H9 (cell line): Measurements from ENCODE around the gene CTDSP2. TPM values are rescaled to one million over a fixed set of nuclear protein-coding genes. Genes with fewer than 3 reads are reported as not detected.

ENCODE experiments used
- DNase-seq: peaks from one replicate; pipeline ENCODE4 v3.0.0-alpha.2; 2017
- H2AFZ ChIP-seq: one replicate; pipeline ENCODE4 v1.6.1; 2013; ENCODE audit warnings: mild to moderate bottlenecking, low read length, control low read depth, moderate library complexity
- H2AK5ac ChIP-seq: 2 replicates; pipeline ENCODE4 v1.6.1; 2013; ENCODE audit warnings: low read length, control low read depth, mixed read lengths; ENCODE audit not compliant: insufficient read length
- H2BK120ac ChIP-seq: one replicate; pipeline ENCODE4 v1.6.1; 2013; ENCODE audit warnings: low read depth, mild to moderate bottlenecking, low read length, control low read depth, inconsistent platforms; ENCODE audit not compliant: poor library complexity, severe bottlenecking
- H2BK12ac ChIP-seq: 2 replicates; pipeline ENCODE4 v1.6.1; 2013; ENCODE audit warnings: low read length, control low read depth, mixed read lengths, low read depth; ENCODE audit not compliant: insufficient read length
- H2BK15ac ChIP-seq: 2 replicates; pipeline ENCODE4 v1.6.1; 2013; ENCODE audit warnings: low read depth, low read length, control low read depth
- H2BK20ac ChIP-seq: one replicate; pipeline ENCODE4 v1.6.1; 2013; ENCODE audit warnings: low read depth, mild to moderate bottlenecking, low read length, control low read depth, inconsistent platforms; ENCODE audit not compliant: poor library complexity, severe bottlenecking
- H2BK5ac ChIP-seq: 2 replicates; pipeline ENCODE4 v1.6.1; 2013; ENCODE audit warnings: low read length, control low read depth, mixed read lengths; ENCODE audit not compliant: insufficient read length
- H3K14ac ChIP-seq: 2 replicates; pipeline ENCODE4 v1.6.1; 2013; ENCODE audit warnings: low read length, control low read depth; ENCODE audit not compliant: insufficient read depth
- H3K18ac ChIP-seq: 2 replicates; pipeline ENCODE4 v1.6.1; 2013; ENCODE audit warnings: low read depth, mild to moderate bottlenecking, mixed read lengths, low read length, control low read depth; ENCODE audit not compliant: insufficient read length
- H3K23ac ChIP-seq: 2 replicates; pipeline ENCODE4 v1.6.1; 2013; ENCODE audit warnings: low read length, control low read depth, mixed read lengths, low read depth; ENCODE audit not compliant: insufficient read length
- H3K23me2 ChIP-seq: 2 replicates; pipeline ENCODE4 v1.6.1; 2013; ENCODE audit warnings: low read depth, mild to moderate bottlenecking, mixed read lengths, low read length, control low read depth; ENCODE audit not compliant: insufficient read length, poor library complexity, severe bottlenecking
- H3K27ac ChIP-seq: 2 replicates; pipeline ENCODE4 v1.5.1; 2013; ENCODE audit warnings: low read length, control low read depth, mixed read lengths, low read depth; ENCODE audit not compliant: insufficient read length
- H3K27me3 ChIP-seq: 2 replicates; pipeline ENCODE4 v1.6.1; 2013; ENCODE audit warnings: low read length, control low read depth, inconsistent platforms; ENCODE audit not compliant: insufficient read depth
- H3K4ac ChIP-seq: 2 replicates; pipeline ENCODE4 v1.6.1; 2013; ENCODE audit warnings: low read depth, mild to moderate bottlenecking, control low read depth, inconsistent platforms, low read length, moderate library complexity
- H3K4me1 ChIP-seq: 2 replicates; pipeline ENCODE4 v1.6.1; 2013; ENCODE audit warnings: low read length, control low read depth, inconsistent platforms; ENCODE audit not compliant: insufficient read depth
- H3K4me2 ChIP-seq: 2 replicates; pipeline ENCODE4 v1.6.1; 2013; ENCODE audit warnings: low read length, control low read depth, mixed read lengths; ENCODE audit not compliant: insufficient read length, insufficient read depth
- H3K56ac ChIP-seq: 2 replicates; pipeline ENCODE4 v1.6.1; 2013; ENCODE audit warnings: low read depth, mild to moderate bottlenecking, mixed read lengths, low read length, control low read depth; ENCODE audit not compliant: insufficient read length
- H3K79me1 ChIP-seq: 2 replicates; pipeline ENCODE4 v1.6.1; 2013; ENCODE audit warnings: low read depth, mild to moderate bottlenecking, moderate library complexity, low read length, control low read depth, inconsistent platforms; ENCODE audit not compliant: insufficient read depth, poor library complexity, severe bottlenecking
- H3K79me2 ChIP-seq: 2 replicates; pipeline ENCODE4 v1.6.1; 2013; ENCODE audit warnings: low read length, control low read depth, inconsistent platforms; ENCODE audit not compliant: insufficient read depth
- H3K9ac ChIP-seq: 2 replicates; pipeline ENCODE4 v1.6.1; 2013; ENCODE audit warnings: low read length, control low read depth, mixed read lengths; ENCODE audit not compliant: insufficient read length; ENCODE audit errors: extremely low read depth
- H3K9me3 ChIP-seq: one replicate; pipeline ENCODE4 v1.6.1; 2013; ENCODE audit warnings: low read depth, low read length, inconsistent platforms; ENCODE audit not compliant: control insufficient read depth
- H3T11ph ChIP-seq: one replicate; pipeline ENCODE4 v1.6.1; 2013; ENCODE audit warnings: mild to moderate bottlenecking, low read length, control low read depth, inconsistent platforms
- H4K20me1 ChIP-seq: one replicate; pipeline ENCODE4 v1.6.1; 2013; ENCODE audit not compliant: control insufficient read depth, insufficient read length, insufficient read depth
- H4K5ac ChIP-seq: 2 replicates; pipeline ENCODE4 v1.6.1; 2013; ENCODE audit warnings: low read depth, mild to moderate bottlenecking, mixed read lengths, low read length, control low read depth; ENCODE audit not compliant: insufficient read length
- H4K8ac ChIP-seq: replicated peaks from 2 replicates; pipeline ENCODE4 v1.6.1; 2013; ENCODE audit warnings: low read length, control low read depth, mixed read lengths, low read depth; ENCODE audit not compliant: insufficient read length
- H4K91ac ChIP-seq: 2 replicates; pipeline ENCODE4 v1.6.1; 2013; ENCODE audit warnings: low read depth, mild to moderate bottlenecking, moderate library complexity, mixed read lengths, low read length, control low read depth; ENCODE audit not compliant: insufficient read length
- H3K27ac Mint-ChIP-seq, 3 experiments: 2 replicates in 2 of 3; 3 replicates in 1 of 3; pipeline ENCODE4 v1.8.0; 2020 to 2021; ENCODE audit warnings: mixed read lengths in 3 of 3, mild to moderate bottlenecking in 1 of 3, moderate library complexity in 1 of 3
- H3K27me3 Mint-ChIP-seq: 2 replicates; pipeline ENCODE4 v1.8.0; 2021; ENCODE audit warnings: low read depth, mild to moderate bottlenecking, moderate library complexity, mixed read lengths
- H3K36me3 Mint-ChIP-seq, 3 experiments: 2 replicates in 2 of 3; 3 replicates in 1 of 3; pipeline ENCODE4 v1.8.0; 2020 to 2021; ENCODE audit warnings: low read depth in 3 of 3, mixed read lengths in 3 of 3; ENCODE audit not compliant: insufficient read depth in 1 of 3
- H3K4me1 Mint-ChIP-seq, 2 experiments: 2 replicates each; pipeline ENCODE4 v1.8.0; 2020; ENCODE audit warnings: mixed read lengths in 2 of 2
- H3K4me3 Mint-ChIP-seq, 2 experiments: 2 replicates in 1 of 2; 3 replicates in 1 of 2; pipeline ENCODE4 v1.8.0; 2020 to 2021; ENCODE audit warnings: mild to moderate bottlenecking in 2 of 2, mixed read lengths in 2 of 2, moderate library complexity in 1 of 2
- H3K9me3 Mint-ChIP-seq, 2 experiments: 2 replicates in 1 of 2; 3 replicates in 1 of 2; pipeline ENCODE4 v1.8.0; 2020; ENCODE audit warnings: mild to moderate bottlenecking in 2 of 2, mixed read lengths in 2 of 2, moderate library complexity in 1 of 2
- CTCF ChIP-seq: fragments of 200-600 bp; sonication (generic); conservative IDR thresholded peaks from 3 replicates; pipeline ENCODE4 v1.8.0; 2021; ENCODE audit warnings: antibody characterized with exemption, mild to moderate bottlenecking
- whole genome bisulfite sequencing: extraction: QIAGEN DNeasy Blood & Tissue Kit; methylation state at CpG from one replicate; pipeline ENCODE4 v1.1.7; 2013; ENCODE audit warnings: missing lambda C conversion rate, low lambda C conversion rate, mixed read lengths; ENCODE audit not compliant: insufficient read length; ENCODE audit errors: extremely low coverage; 5-methylcytosine and 5-hydroxymethylcytosine counted together
- total RNA-seq: library from RNA; stranded (reverse); gene quantifications from 2 replicates; pipeline ENCODE4 v1.2.1, GENCODE V29; 2021

Gene CTDSP2
- total RNA-seq, 1 experiment from 2014 or later: 103 TPM

- Histone ChIP-seq H4K8ac (no peak overlapping the region), H2AFZ (no peak overlapping the region), H2BK12ac (no peak overlapping the region), H3K23me2 (peaks cover 2% of the 10 kb centered on the region), H3K18ac (no peak overlapping the region), H3K79me2 (no peaks in the 10 kb centered on the region; the same call in 1 of the 2 replicates), H3K27me3 (no peaks in the 10 kb centered on the region), H4K20me1 (no peaks in the 10 kb centered on the region), H4K5ac (no peak overlapping the region), H2AK5ac (no peak overlapping the region), H2BK15ac (no peak overlapping the region), H3K9ac (no peak overlapping the region), H2BK20ac (no peak overlapping the region), H3K4me1 (no peaks in the 10 kb centered on the region), H3K9me3 (no peaks in the 10 kb centered on the region), H2BK120ac (no peak overlapping the region), H3K79me1 (no peaks in the 10 kb centered on the region), H3K4ac (no peak overlapping the region), H3K14ac (no peak overlapping the region), H3K27ac (no peak overlapping the region), H3K4me2 (no peak overlapping the region), H3T11ph (no peak overlapping the region), H3K56ac (no peak overlapping the region), H2BK5ac (no peak overlapping the region), H3K23ac (no peak overlapping the region), H4K91ac (no peak overlapping the region)
- Mint-ChIP-seq H3K36me3 (peaks cover 0 to 8% (median 2%) of the 10 kb centered on the region in 3 experiments; a peak in 4 of 7 replicates), H3K4me3 (no peak overlapping the region), H3K27me3 (peaks cover 5% of the 10 kb centered on the region; the same call in 1 of the 2 replicates), H3K27ac (no peak overlapping the region), H3K9me3 (peaks cover 0 to 2% of the 10 kb centered on the region in 2 experiments; a peak in 2 of 5 replicates), H3K4me1 (peaks cover under 1 to 5% of the 10 kb centered on the region in 2 experiments; a peak in 3 of 4 replicates)
- DNase-seq: no peak
- TF ChIP-seq CTCF: no peak
- WGBS: no CpG with 5 or more reads among the region's 7 CpGs
Observed at GRCh38 chr12:57777911-57778310, 68.6 kb downstream of the CTDSP2 start.
